HEK293T (cell line): ENCODE measurements around the gene CTH.

ENCODE experiments used
- ARNT ChIP-seq: fragments of 450-650 bp; IDR thresholded peaks from 2 replicates; pipeline ENCODE4 v1.6.1; 2017; ENCODE audit warnings: mild to moderate bottlenecking
- BHLHE40 ChIP-seq: fragments of 450-650 bp; IDR thresholded peaks from 2 replicates; pipeline ENCODE4 v1.6.1; 2016; ENCODE audit warnings: mild to moderate bottlenecking, moderate library complexity, borderline replicate concordance
- ELF4 ChIP-seq: fragments of 450-650 bp; IDR thresholded peaks from 2 replicates; pipeline ENCODE4 v1.6.1; 2017; ENCODE audit warnings: antibody characterized with exemption
- FOXA1 ChIP-seq: fragments of 450-650 bp; IDR thresholded peaks from 2 replicates; pipeline ENCODE4 v1.6.1; 2016; ENCODE audit warnings: mild to moderate bottlenecking
- FOXK2 ChIP-seq: fragments of 450-650 bp; IDR thresholded peaks from 2 replicates; pipeline ENCODE4 v1.6.1; 2016; ENCODE audit warnings: mild to moderate bottlenecking
- FOXM1 ChIP-seq: fragments of 450-650 bp; IDR thresholded peaks from 2 replicates; pipeline ENCODE4 v1.6.1; 2017; ENCODE audit warnings: mild to moderate bottlenecking, borderline replicate concordance
- HDGF ChIP-seq: fragments of 450-650 bp; IDR thresholded peaks from 2 replicates; pipeline ENCODE4 v1.6.1; 2017; ENCODE audit warnings: antibody characterized with exemption, borderline replicate concordance
- LEF1 ChIP-seq: fragments of 450-650 bp; IDR thresholded peaks from 2 replicates; pipeline ENCODE4 v1.6.1; 2017; ENCODE audit warnings: mild to moderate bottlenecking, borderline replicate concordance
- NFRKB ChIP-seq: fragments of 450-650 bp; IDR thresholded peaks from 2 replicates; pipeline ENCODE4 v1.6.1; 2016; ENCODE audit warnings: mild to moderate bottlenecking, moderate library complexity
- PKNOX1 ChIP-seq: fragments of 450-650 bp; IDR thresholded peaks from 2 replicates; pipeline ENCODE4 v1.6.1; 2016
- SP1 ChIP-seq: fragments of 450-650 bp; IDR thresholded peaks from 2 replicates; pipeline ENCODE4 v1.6.1; 2017
- SUZ12 ChIP-seq: fragments of 450-650 bp; IDR thresholded peaks from 2 replicates; pipeline ENCODE4 v1.6.1; 2016; ENCODE audit warnings: mild to moderate bottlenecking
- TARDBP ChIP-seq: fragments of 450-650 bp; IDR thresholded peaks from 2 replicates; pipeline ENCODE4 v1.6.1; 2016
- ZNF384 ChIP-seq: fragments of 450-650 bp; IDR thresholded peaks from 2 replicates; pipeline ENCODE4 v1.6.1; 2016

- TF ChIP-seq ELF4 (no peak), TARDBP (no peak), ZNF384 (no peak), BHLHE40 (no peak), FOXM1 (no peak), ARNT (no peak), FOXA1 (no peak), LEF1 (no peak), SUZ12 (no peak), HDGF (no peak), SP1 (no peak), FOXK2 (no peak), PKNOX1 (no peak), NFRKB (no peak)
Measured at GRCh38 chr1:70468180-70468579, 57.1 kb downstream of the CTH start.
